Kidney epithelial cell (primary cell): ENCODE measurements around the gene ABAT. TPM values are rescaled to one million over a fixed set of nuclear protein-coding genes. Genes with fewer than 3 reads are reported as not detected.

Experiments
- DNase-seq: peaks from one replicate; pipeline ENCODE4 v3.0.0-alpha.2; 2010; ENCODE audit warnings: low read depth
- H3K27me3 ChIP-seq: 2 replicates; pipeline ENCODE4 v1.6.0; 2011; ENCODE audit warnings: low read length; ENCODE audit not compliant: control insufficient read depth, insufficient read depth
- H3K36me3 ChIP-seq: 2 replicates; pipeline ENCODE4 v1.5.1; 2011; ENCODE audit warnings: low read length; ENCODE audit not compliant: control insufficient read depth, insufficient read depth
- H3K4me3 ChIP-seq: 2 replicates; pipeline ENCODE4 v1.5.1; 2011; ENCODE audit warnings: low read depth, mild to moderate bottlenecking, control low read depth, low read length
- CTCF ChIP-seq: IDR thresholded peaks from 2 replicates; pipeline ENCODE4 v1.5.1; 2011; ENCODE audit warnings: mild to moderate bottlenecking, moderate library complexity, low read length, control low read depth, inconsistent platforms; ENCODE audit not compliant: insufficient read depth, poor library complexity, severe bottlenecking
- total RNA-seq: library from RNA; depleted of rRNA; stranded (reverse); fragments of >200 nt; gene quantifications from 2 replicates; pipeline ENCODE4 v1.2.3, GENCODE V29; 2015

ABAT gene
- total RNA-seq, 1 donor from 2014 or later, result 7.5 TPM

GRCh38 chr16:8806272-8806983 lies 132.0 kb downstream of the ABAT start:
- no peak for TF ChIP-seq CTCF
- Histone ChIP-seq H3K4me3 (no peak overlapping the region), H3K36me3 (peaks cover 1% of the 10 kb centered on the region), H3K27me3 (no peaks in the 10 kb centered on the region)
- DNase-seq, result no peak

DNA sequence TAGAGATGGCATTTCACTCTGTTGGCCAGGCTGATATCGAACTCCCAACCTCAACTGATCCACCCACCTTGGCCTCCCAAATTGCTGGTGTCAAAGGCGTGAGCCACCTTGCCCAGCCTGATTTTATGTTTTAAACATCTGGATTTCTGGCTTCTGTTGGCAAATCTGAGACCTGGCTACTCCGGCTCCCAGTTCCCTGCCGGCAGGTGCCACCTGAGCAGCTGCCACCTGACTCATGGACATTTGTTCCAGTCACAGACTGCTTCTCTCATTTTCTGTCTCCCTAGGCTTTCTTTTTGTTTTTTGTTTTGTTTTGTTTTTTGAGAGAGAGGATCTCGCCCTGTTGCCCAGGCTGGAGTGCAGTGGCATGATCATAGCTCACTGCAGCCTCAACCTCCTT lies 132.8 kb downstream of the ABAT start:
- DNase-seq, result no peak
- TF ChIP-seq CTCF, result no peak
- Histone ChIP-seq H3K4me3 (no peak overlapping the region), H3K27me3 (no peaks in the 10 kb centered on the region), H3K36me3 (peaks cover 3% of the 10 kb centered on the region)

DNA sequence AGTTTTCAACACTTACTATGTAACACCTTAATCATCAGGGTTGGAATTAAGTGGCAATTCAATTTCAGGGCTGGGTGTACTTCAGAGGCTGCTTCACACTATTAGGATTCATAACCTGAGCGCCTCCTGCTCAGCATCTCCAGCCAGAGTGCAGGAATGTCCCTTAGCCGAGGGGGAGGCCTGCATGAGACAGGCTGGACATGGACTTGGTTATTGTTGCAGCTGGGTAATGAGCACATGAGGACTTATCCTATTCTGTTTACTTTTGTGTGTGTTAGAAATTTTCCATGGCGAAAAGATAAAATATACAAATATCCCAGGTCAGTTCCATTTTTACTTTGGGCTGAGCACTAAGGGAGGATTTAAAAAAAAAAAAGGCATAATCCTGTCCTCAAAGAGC lies 133.6 kb downstream of the ABAT start:
- Histone ChIP-seq H3K27me3 (no peaks in the 10 kb centered on the region), H3K36me3 (peaks cover 3% of the 10 kb centered on the region), H3K4me3 (no peak overlapping the region)
- TF ChIP-seq CTCF, result no peak
- DNase-seq, result no peak

- no peak for DNase-seq
- no peak for TF ChIP-seq CTCF
- Histone ChIP-seq H3K27me3 (no peaks in the 10 kb centered on the region), H3K36me3 (peaks cover 4% of the 10 kb centered on the region), H3K4me3 (no peak overlapping the region)
Measured at GRCh38 chr16:8808613-8809353, 134.4 kb downstream of the ABAT start.

GRCh38 chr16:8812162-8812843 lies 137.9 kb downstream of the ABAT start:
- H3K4me3 ChIP-seq, result no peak overlapping the region
- no peak for DNase-seq
- H3K27me3 ChIP-seq, result no peaks in the 10 kb centered on the region
- peaks cover 4% of the 10 kb centered on the region for H3K36me3 ChIP-seq
- no peak for TF ChIP-seq CTCF
